SKM-1 treated with dmso at 0.1 percent for 144 hours (cell line): ENCODE measurements around the gene ADAMTS18.

Experiments
- DNase-seq: peaks from one replicate; lab custom pipeline; 2025; ENCODE audit not compliant: unreplicated experiment; lab: John Stamatoyannopoulos, UW

ADAMTS18 gene

GRCh38 chr16:77330332-77331042, 104.3 kb downstream of the ADAMTS18 start:
- DNase-seq = no peak

GRCh38 chr16:77328768-77329167, 106.1 kb downstream of the ADAMTS18 start:
- no peak for DNase-seq

- DNase-seq = no peak
These were observed 106.6 kb downstream of the ADAMTS18 start for GRCh38 chr16:77328274-77328673.

GRCh38 chr16:77327717-77328116, 107.1 kb downstream of the ADAMTS18 start:
- DNase-seq = no peak

GRCh38 chr16:77324729-77325128, 110.1 kb downstream of the ADAMTS18 start:
- DNase-seq = no peak

GRCh38 chr16:77323695-77324094, 111.1 kb downstream of the ADAMTS18 start:
- no peak for DNase-seq

GRCh38 chr16:77322757-77323156, 112.1 kb downstream of the ADAMTS18 start:
- no peak for DNase-seq

- DNase-seq = no peak
These were observed 117.8 kb downstream of the ADAMTS18 start for GRCh38 chr16:77317059-77317458.

GRCh38 chr16:77310877-77311276, 124.0 kb downstream of the ADAMTS18 start:
- DNase-seq = no peak

GRCh38 chr16:77308163-77308561, 126.7 kb downstream of the ADAMTS18 start:
- no peak for DNase-seq

- DNase-seq = no peak
These were observed 127.2 kb downstream of the ADAMTS18 start for GRCh38 chr16:77307426-77308162.

- DNase-seq = no peak
These were observed 128.8 kb downstream of the ADAMTS18 start for GRCh38 chr16:77306075-77306474.

GRCh38 chr16:77304877-77305276, 130.0 kb downstream of the ADAMTS18 start:
- DNase-seq = no peak

GRCh38 chr16:77304134-77304533, 130.7 kb downstream of the ADAMTS18 start:
- DNase-seq = no peak

GRCh38 chr16:77302674-77303073, 132.2 kb downstream of the ADAMTS18 start:
- DNase-seq = no peak

- DNase-seq = no peak
These were observed 132.6 kb downstream of the ADAMTS18 start for GRCh38 chr16:77302249-77302648.

GRCh38 chr16:77300256-77300655, 134.6 kb downstream of the ADAMTS18 start:
- no peak for DNase-seq

- no peak for DNase-seq
These were observed 135.4 kb downstream of the ADAMTS18 start for GRCh38 chr16:77299395-77299794.

GRCh38 chr16:77298418-77299360, 136.1 kb downstream of the ADAMTS18 start:
- DNase-seq = no peak

GRCh38 chr16:77297996-77298395, 136.8 kb downstream of the ADAMTS18 start:
- DNase-seq = no peak

- no peak for DNase-seq
These were observed 138.9 kb downstream of the ADAMTS18 start for GRCh38 chr16:77295896-77296295.
